Measurements from ENCODE around the gene CCT8. TPM values are rescaled to one million over a fixed set of nuclear protein-coding genes. Genes with fewer than 3 reads are reported as not detected.

The CCT8 gene
- total RNA-seq, 1 experiment from 2014 or later = 356 TPM

- Histone ChIP-seq H3K4ac (ENCODE audit: low read depth, low read length) (no peak overlapping the region), H4K8ac (replicated peaks; ENCODE audit: insufficient read length, low read depth, low read length) (no peak overlapping the region), H2BK120ac (ENCODE audit: low read depth, low read length, poor library complexity, severe bottlenecking) (no peak overlapping the region), H3K23ac (ENCODE audit: insufficient read length, low read depth, low read length) (no peak overlapping the region), H3K4me2 (ENCODE audit: insufficient read depth, insufficient read length, low read length) (no peak overlapping the region), H2BK12ac (ENCODE audit: insufficient read length, low read depth, low read length) (no peak overlapping the region), H3K56ac (ENCODE audit: insufficient read length, low read depth, low read length) (no peak overlapping the region), H4K91ac (ENCODE audit: insufficient read length, low read depth, low read length) (no peak overlapping the region), H4K20me1 (ENCODE audit: control insufficient read depth, insufficient read depth, insufficient read length) (no peaks in the 10 kb centered on the region), H2AFZ (ENCODE audit: low read length) (no peak overlapping the region), H3K18ac (ENCODE audit: insufficient read length, low read depth, low read length) (no peak overlapping the region), H3K9ac (ENCODE audit: extremely low read depth, insufficient read length, low read length) (no peak overlapping the region), H2AK5ac (ENCODE audit: insufficient read length, low read length) (no peak overlapping the region), H2BK20ac (ENCODE audit: low read depth, low read length, poor library complexity, severe bottlenecking) (no peak overlapping the region), H3K14ac (ENCODE audit: insufficient read depth, low read length) (no peak overlapping the region), H3K27ac (ENCODE audit: insufficient read length, low read depth, low read length) (no peak overlapping the region), H2BK15ac (ENCODE audit: low read depth, low read length) (no peak overlapping the region), H3K79me1 (ENCODE audit: insufficient read depth, low read depth, low read length, poor library complexity, severe bottlenecking) (no peaks in the 10 kb centered on the region), H3K27me3 (ENCODE audit: insufficient read depth, low read length) (no peaks in the 10 kb centered on the region), H2BK5ac (ENCODE audit: insufficient read length, low read length) (no peak overlapping the region), H3K23me2 (ENCODE audit: insufficient read length, low read depth, low read length, poor library complexity, severe bottlenecking) (no peaks in the 10 kb centered on the region), H3K79me2 (ENCODE audit: insufficient read depth, low read length) (no peaks in the 10 kb centered on the region), H4K5ac (ENCODE audit: insufficient read length, low read depth, low read length) (no peak overlapping the region), H3K9me3 (ENCODE audit: control insufficient read depth, low read depth, low read length) (no peaks in the 10 kb centered on the region), H3K4me1 (ENCODE audit: insufficient read depth, low read length) (no peaks in the 10 kb centered on the region), H3T11ph (ENCODE audit: low read length) (no peak overlapping the region)
- peaks cover 7 to 8% of the 10 kb centered on the region in 2 experiments for H3K4me1 Mint-ChIP-seq
- no CpG with 5 or more reads among the region's 2 CpGs for WGBS (ENCODE audit: extremely low coverage, insufficient read length, low lambda C conversion rate)
- peaks cover 6% of the 10 kb centered on the region for H3K27me3 Mint-ChIP-seq (ENCODE audit: low read depth)
- H3K9me3 Mint-ChIP-seq = no peaks in the 10 kb centered on the region
- H3K27ac Mint-ChIP-seq = no peak overlapping the region
- DNase-seq = no peak
- TF ChIP-seq CTCF (conservative IDR thresholded peaks at IDR 0.05) = no peak
- no peak overlapping the region for H3K4me3 Mint-ChIP-seq
- H3K36me3 Mint-ChIP-seq (ENCODE audit: insufficient read depth in 1 of 3, low read depth in 3 of 3) = no peaks in the 10 kb centered on the region
These were observed 10.9 kb upstream of the CCT8 start for GRCh38 chr21:29084372-29084771.

Measured in H9 (cell line).